NCI-H2029 treated with DMSO at 0.1 percent for 48 hours (cell line): Measurements from ENCODE around the gene RAVER1.
"Not testable (repeated sequence)": the region's sequence is repeated elsewhere in the genome, so short reads cannot be mapped to it uniquely, and the experiment has no call there.

ENCODE experiments used
- DNase-seq: peaks from one replicate; lab custom pipeline; 2025; lab: John Stamatoyannopoulos, UW

RAVER1 gene

DNA sequence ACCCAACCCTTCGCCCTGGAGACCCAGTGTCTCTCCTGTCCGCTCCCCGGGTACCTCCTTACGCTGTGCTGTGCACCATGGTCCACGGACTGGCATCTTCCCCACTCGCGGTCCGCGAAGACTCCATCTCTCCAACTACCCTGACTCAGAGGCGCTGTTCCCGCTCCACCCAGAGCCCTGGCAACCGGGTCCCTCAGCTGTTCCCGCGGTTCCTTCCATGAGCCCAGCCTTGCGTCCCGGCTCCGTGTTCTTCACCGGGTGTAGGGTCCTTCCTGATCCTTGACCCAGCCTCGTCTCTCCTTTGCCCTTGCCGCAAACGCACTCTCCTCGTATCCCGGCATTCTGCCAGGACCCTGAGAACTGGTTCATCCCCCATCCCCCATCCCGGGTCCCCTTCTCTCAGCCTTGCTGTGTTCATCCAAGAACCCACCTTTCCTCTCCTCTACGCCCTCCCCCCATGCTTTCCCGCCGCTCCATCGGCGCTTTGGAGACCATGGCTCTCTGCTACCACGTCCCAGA lies 42.9 kb downstream of the RAVER1 start:
- no peak for DNase-seq

DNA sequence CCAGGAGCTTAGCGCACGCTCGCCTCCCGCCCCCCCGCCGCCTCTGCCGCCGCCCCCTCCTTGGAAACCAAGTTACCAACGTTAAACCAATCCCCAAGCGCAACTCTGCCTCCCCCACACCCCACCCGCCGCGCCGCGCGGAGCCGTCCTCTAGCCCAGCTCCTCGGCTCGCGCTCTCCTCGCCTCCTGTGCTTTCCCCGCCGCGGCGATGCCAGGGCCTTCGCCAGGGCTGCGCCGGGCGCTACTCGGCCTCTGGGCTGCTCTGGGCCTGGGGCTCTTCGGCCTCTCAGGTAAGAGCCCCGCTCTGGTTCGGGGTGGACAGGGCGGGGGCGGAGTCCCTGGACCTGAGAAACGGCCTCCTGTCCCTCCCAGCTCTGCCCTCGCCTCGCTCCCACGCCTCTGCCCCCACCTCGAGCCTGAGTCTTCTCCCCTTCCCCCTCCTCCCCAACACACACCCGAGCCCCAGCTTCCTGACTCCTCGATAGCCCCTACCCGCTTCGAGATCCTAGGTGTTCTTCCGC lies 43.4 kb downstream of the RAVER1 start, which contains the start of gene ICAM5:
TSS of gene ICAM5 (plus strand) at position 117 of the 521 bp plus-strand sequence. CDS start at position 209, 92 bp downstream.
- no peak for DNase-seq

GRCh38 chr19:10289167-10289835 lies 44.0 kb downstream of the RAVER1 start:
- no peak for DNase-seq

- DNase-seq: no peak
Observed at GRCh38 chr19:10288662-10289166, 44.6 kb downstream of the RAVER1 start.

GRCh38 chr19:10286803-10287737 lies 46.3 kb downstream of the RAVER1 start, which contains the start of gene ICAM4:
ICAM4 (plus strand) TSS chr19:10286955; CDS start chr19:10287013, 58 bp downstream.
- no peak for DNase-seq

DNA sequence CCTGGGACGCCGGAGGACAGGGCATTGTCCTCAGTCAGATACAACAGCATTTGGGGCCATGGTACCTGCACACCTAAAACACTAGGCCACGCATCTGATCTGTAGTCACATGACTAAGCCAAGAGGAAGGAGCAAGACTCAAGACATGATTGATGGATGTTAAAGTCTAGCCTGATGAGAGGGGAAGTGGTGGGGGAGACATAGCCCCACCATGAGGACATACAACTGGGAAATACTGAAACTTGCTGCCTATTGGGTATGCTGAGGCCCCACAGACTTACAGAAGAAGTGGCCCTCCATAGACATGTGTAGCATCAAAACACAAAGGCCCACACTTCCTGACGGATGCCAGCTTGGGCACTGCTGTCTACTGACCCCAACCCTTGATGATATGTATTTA lies 47.9 kb downstream of the RAVER1 start:
- no peak for DNase-seq

GRCh38 chr19:10284960-10285278 lies 48.4 kb downstream of the RAVER1 start:
- no peak for DNase-seq

GRCh38 chr19:10284065-10284959 lies 49.0 kb downstream of the RAVER1 start:
- DNase-seq: no peak

- DNase-seq: no peak
Observed at GRCh38 chr19:10283301-10284064, 49.8 kb downstream of the RAVER1 start.

GRCh38 chr19:10282043-10282442 lies 51.3 kb downstream of the RAVER1 start:
- DNase-seq: not testable (repeated sequence)

GRCh38 chr19:10279737-10280442 lies 53.4 kb downstream of the RAVER1 start:
- no peak for DNase-seq

DNA sequence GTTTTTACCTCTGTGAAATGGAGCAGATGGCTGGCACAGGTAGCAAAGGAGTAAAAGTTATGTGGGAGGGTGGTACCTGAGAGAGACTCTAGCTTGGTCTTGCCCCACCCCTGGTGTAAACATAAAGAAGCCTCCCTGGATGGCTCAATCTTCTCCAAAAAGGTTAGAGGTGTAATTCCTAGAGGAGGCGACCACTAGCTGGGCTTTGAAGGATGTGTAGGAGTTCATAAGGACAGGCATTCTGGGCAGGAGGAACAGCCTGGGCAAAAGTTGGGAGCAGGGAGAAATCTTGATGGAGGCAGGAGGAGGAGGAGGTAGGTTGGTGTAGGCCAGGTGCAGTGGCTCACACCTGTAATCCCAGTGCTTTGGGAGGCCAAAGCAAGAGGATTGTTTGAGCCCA lies 54.4 kb downstream of the RAVER1 start:
- no peak for DNase-seq

- DNase-seq: no peak
Observed at GRCh38 chr19:10277795-10278589, 55.3 kb downstream of the RAVER1 start.

DNA sequence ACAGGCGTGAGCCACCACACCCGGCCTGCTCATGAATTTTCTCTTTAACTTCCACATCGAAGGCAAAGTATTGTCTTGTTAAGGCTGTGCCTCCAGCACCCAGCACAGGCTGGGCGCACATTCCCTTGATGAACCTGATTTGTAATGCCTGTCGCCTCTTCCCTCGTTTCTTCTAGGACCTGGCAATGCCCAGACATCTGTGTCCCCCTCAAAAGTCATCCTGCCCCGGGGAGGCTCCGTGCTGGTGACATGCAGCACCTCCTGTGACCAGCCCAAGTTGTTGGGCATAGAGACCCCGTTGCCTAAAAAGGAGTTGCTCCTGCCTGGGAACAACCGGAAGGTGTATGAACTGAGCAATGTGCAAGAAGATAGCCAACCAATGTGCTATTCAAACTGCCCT lies 58.7 kb downstream of the RAVER1 start:
- no peak for DNase-seq

DNA sequence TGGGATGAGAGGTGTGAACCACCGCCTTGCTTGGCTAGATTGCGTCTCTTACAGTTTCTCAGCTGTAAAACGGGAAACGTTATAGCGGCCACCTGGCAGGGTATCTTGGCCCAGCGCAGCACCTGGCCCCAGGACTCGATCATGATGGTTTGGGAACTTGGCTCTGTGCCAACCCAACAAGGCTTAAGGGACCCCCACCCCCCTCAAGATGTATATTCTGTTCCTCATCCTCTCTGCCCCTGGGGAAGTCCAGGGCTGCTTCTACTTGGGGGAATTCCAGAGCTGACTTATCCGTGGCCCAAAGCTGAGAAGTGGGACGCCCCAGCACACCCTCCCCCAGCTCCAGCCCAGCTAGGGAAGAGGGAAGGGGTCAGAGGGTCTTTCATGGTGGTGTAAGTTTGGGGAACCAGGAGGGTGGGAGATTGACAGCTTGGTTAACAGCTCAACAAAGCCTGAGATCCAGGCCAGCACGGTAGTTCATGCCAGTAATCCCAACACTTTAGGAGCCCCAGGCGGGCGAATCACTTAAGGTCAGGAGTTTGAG lies 61.7 kb downstream of the RAVER1 start:
- no peak for DNase-seq

DNA sequence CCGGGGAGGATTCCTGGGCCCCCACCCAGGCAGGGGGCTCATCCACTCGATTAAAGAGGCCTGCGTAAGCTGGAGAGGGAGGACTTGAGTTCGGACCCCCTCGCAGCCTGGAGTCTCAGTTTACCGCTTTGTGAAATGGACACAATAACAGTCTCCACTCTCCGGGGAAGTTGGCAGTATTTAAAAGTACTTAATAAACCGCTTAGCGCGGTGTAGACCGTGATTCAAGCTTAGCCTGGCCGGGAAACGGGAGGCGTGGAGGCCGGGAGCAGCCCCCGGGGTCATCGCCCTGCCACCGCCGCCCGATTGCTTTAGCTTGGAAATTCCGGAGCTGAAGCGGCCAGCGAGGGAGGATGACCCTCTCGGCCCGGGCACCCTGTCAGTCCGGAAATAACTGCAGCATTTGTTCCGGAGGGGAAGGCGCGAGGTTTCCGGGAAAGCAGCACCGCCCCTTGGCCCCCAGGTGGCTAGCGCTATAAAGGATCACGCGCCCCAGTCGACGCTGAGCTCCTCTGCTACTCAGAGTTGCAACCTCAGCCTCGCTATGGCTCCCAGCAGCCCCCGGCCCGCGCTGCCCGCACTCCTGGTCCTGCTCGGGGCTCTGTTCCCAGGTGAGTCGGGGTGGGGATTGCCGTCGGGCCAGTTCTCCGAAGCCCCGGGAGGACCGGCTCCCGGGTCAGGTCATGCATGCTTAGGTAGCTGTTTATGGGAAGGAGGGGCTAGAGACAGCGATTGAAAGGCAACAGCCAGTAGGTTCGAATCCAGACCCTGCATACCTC lies 62.5 kb downstream of the RAVER1 start, which contains the start of gene ICAM1:
TSS of gene ICAM1 (plus strand) at position 505 of the 779 bp plus-strand sequence. CDS start at position 545, 40 bp downstream.
- DNase-seq: no peak

- DNase-seq: no peak
Observed at GRCh38 chr19:10270180-10270615, 63.1 kb downstream of the RAVER1 start.
